Measurements from ENCODE around the gene A3GALT2. TPM values are rescaled to one million over a fixed set of nuclear protein-coding genes. Genes with fewer than 3 reads are reported as not detected.

The A3GALT2 gene
- total RNA-seq, 1 experiment from 2014 or later, result not detected

DNA sequence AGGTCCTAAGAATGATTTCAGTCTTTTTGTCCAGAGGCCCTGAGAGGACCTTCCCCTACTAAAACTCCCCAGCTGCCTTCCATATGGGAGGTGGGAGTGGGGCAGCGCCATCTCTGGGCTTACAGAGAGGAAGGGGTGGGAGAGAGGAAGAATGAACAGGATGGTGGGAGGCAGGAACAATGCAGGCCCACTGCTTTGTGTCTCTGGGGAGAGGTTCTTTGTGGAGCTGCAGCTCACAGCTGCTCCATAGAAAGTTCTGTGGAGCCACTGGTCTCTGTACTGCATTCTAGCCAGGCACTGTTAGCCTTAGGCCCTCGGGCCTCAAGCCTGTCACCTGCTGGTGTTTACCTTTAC is 43.6 kb upstream of the A3GALT2 start:
- no peak overlapping the region for H2AK5ac ChIP-seq (ENCODE audit: insufficient read length, low read length)
- H2BK120ac ChIP-seq (ENCODE audit: low read depth, low read length, poor library complexity, severe bottlenecking), result no peak overlapping the region
- no peak overlapping the region for H3K27ac ChIP-seq (ENCODE audit: insufficient read length, low read depth, low read length)
- H3K4me2 ChIP-seq (ENCODE audit: insufficient read depth, insufficient read length, low read length), result peak overlapping the region; percentile 20
- no peaks in the 10 kb centered on the region for H3K9me3 ChIP-seq (ENCODE audit: control insufficient read depth, low read depth, low read length)
- no peaks in the 10 kb centered on the region for H3K79me1 ChIP-seq (ENCODE audit: insufficient read depth, low read depth, low read length, poor library complexity, severe bottlenecking)
- no peak overlapping the region for H2BK20ac ChIP-seq (ENCODE audit: low read depth, low read length, poor library complexity, severe bottlenecking)
- Mint-ChIP-seq H3K27me3 (ENCODE audit: low read depth) (peaks cover 33% of the 10 kb centered on the region), H3K27ac (peak overlapping the region in 2 of 3 experiments; percentile 48 to 85; a peak in 5 of 7 replicates), H3K4me1 (peaks cover 52 to 65% of the 10 kb centered on the region in 2 experiments), H3K9me3 (no peaks in the 10 kb centered on the region), H3K4me3 (peak overlapping the region in 1 of 2 experiments; percentile 59; a peak in 3 of 5 replicates), H3K36me3 (ENCODE audit: insufficient read depth in 1 of 3, low read depth in 3 of 3) (no peaks in the 10 kb centered on the region; a peak in 1 of 7 replicates)
- H2AFZ ChIP-seq (ENCODE audit: low read length), result no peak overlapping the region
- no peak overlapping the region for H3T11ph ChIP-seq (ENCODE audit: low read length)
- H4K20me1 ChIP-seq (ENCODE audit: control insufficient read depth, insufficient read depth, insufficient read length), result no peaks in the 10 kb centered on the region
- H4K91ac ChIP-seq (ENCODE audit: insufficient read length, low read depth, low read length), result no peak overlapping the region
- H4K5ac ChIP-seq (ENCODE audit: insufficient read length, low read depth, low read length), result no peak overlapping the region
- H3K9ac ChIP-seq (ENCODE audit: extremely low read depth, insufficient read length, low read length), result no peak overlapping the region
- no peak overlapping the region for H2BK5ac ChIP-seq (ENCODE audit: insufficient read length, low read length)
- no peak overlapping the region for H2BK12ac ChIP-seq (ENCODE audit: insufficient read length, low read depth, low read length)
- H3K4ac ChIP-seq (ENCODE audit: low read depth, low read length), result no peak overlapping the region
- H3K79me2 ChIP-seq (ENCODE audit: insufficient read depth, low read length), result no peaks in the 10 kb centered on the region
- no peak overlapping the region for H3K56ac ChIP-seq (ENCODE audit: insufficient read length, low read depth, low read length)
- H3K14ac ChIP-seq (ENCODE audit: insufficient read depth, low read length), result peak overlapping the region; percentile 66; the same call in 1 of the 2 replicates
- peak overlapping the region; percentile 19 for H3K18ac ChIP-seq (ENCODE audit: insufficient read length, low read depth, low read length)
- no peak overlapping the region for H3K23ac ChIP-seq (ENCODE audit: insufficient read length, low read depth, low read length)
- H4K8ac ChIP-seq (replicated peaks; ENCODE audit: insufficient read length, low read depth, low read length), result no peak overlapping the region
- H2BK15ac ChIP-seq (ENCODE audit: low read depth, low read length), result no peak overlapping the region
- WGBS (ENCODE audit: extremely low coverage, insufficient read length, low lambda C conversion rate), result no CpG with 5 or more reads among the region's 2 CpGs
- peak; percentile 42 for DNase-seq
- peaks cover 18% of the 10 kb centered on the region; the same call in 1 of the 2 replicates for H3K4me1 ChIP-seq (ENCODE audit: insufficient read depth, low read length)
- H3K27me3 ChIP-seq (ENCODE audit: insufficient read depth, low read length), result no peaks in the 10 kb centered on the region; the same call in 1 of the 2 replicates
- TF ChIP-seq, protein P1, sequence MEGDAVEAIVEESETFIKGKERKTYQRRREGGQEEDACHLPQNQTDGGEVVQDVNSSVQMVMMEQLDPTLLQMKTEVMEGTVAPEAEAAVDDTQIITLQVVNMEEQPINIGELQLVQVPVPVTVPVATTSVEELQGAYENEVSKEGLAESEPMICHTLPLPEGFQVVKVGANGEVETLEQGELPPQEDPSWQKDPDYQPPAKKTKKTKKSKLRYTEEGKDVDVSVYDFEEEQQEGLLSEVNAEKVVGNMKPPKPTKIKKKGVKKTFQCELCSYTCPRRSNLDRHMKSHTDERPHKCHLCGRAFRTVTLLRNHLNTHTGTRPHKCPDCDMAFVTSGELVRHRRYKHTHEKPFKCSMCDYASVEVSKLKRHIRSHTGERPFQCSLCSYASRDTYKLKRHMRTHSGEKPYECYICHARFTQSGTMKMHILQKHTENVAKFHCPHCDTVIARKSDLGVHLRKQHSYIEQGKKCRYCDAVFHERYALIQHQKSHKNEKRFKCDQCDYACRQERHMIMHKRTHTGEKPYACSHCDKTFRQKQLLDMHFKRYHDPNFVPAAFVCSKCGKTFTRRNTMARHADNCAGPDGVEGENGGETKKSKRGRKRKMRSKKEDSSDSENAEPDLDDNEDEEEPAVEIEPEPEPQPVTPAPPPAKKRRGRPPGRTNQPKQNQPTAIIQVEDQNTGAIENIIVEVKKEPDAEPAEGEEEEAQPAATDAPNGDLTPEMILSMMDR (conservative IDR thresholded peaks at IDR 0.05), result no peak
- no peaks in the 10 kb centered on the region for H3K23me2 ChIP-seq (ENCODE audit: insufficient read length, low read depth, low read length, poor library complexity, severe bottlenecking)

Measured in H9 (cell line).